ENCODE results near the gene TBXA2R.

TBXA2R gene

DNA sequence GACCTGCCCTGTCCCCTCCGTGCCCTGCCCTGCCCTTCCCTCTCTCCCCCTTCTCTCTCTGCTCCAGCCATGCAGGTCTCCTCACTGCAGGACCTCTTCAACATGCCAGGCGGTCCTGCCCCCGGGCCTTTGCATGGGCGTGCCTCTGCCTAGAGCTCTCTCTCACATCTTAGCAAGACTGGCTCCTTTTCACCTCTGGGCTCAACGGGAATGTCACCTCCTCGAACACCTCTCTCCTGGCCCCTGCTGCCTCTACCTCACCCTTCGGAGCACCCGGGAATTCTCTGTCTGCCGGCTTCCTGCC is 54.9 kb downstream of the TBXA2R start:
- DNase-seq (ENCODE audit: low spot score) = no peak

GRCh38 chr19:3550947-3551791 is 55.5 kb downstream of the TBXA2R start:
- DNase-seq (ENCODE audit: low spot score) = no peak

DNA sequence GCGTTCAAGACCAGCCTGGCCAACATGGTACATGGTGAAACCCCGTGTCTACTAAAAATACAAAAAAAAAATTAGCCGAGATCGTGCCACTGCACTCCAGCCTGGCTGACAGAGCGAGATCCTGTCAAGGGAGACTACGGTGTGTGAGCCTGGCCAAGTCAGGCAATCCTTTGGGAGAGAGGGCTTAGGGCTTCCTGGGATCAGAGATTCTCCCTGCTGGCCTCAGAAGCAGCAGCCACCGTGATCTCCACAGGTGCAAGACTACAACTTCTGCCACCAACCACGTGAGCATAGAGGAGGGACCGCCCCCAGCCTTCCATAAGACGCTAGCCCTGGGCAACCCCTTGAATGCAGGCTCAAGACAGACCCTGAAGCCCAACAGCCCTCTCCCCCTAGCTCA is 56.9 kb downstream of the TBXA2R start:
- no peak for DNase-seq (ENCODE audit: low spot score)

DNA sequence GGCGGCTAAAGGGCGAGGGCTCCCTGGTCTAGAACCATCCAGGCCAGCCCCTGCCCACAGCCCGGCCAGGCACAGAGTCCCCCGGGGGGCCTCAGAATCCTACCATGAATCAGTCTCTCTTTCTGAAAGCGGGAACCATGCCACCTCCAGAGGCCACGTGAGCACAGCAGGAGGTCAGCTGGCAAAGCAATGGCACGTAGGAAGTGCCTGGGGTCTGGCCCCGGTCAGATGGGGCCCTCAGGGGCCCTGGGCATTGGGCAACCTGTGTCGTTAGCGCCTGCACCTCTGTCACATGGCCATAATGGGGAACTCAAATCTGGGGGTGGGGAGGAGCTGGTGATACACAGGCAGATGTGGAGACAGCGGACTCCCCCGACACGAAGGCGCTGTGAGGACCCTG is 58.1 kb downstream of the TBXA2R start:
- DNase-seq (ENCODE audit: low spot score) = no peak

GRCh38 chr19:3547767-3548282 is 58.9 kb downstream of the TBXA2R start:
- no peak for DNase-seq (ENCODE audit: low spot score)

GRCh38 chr19:3547301-3547731 is 59.4 kb downstream of the TBXA2R start:
- peak; percentile 78 for DNase-seq (ENCODE audit: low spot score)

DNA sequence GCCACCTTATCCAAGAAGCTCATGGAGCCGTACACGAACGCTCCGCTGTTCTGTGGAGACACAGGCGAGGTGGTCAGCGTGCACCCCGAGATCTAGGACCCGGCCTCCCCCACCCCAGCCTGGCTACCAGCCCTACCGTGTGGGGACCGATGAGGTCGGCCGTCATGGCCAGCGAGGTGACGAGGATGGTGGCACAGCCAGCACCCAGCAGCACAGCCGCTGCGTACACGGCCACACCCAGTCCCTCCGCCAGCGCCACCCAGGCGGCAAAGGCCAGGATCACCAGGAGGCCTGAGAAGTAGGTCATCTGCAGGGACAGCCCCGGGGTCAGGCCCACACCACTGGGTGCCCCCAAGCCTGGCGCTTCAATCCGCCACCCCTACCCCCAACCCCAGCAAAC is 60.6 kb downstream of the TBXA2R start:
- DNase-seq (ENCODE audit: low spot score) = no peak

DNA sequence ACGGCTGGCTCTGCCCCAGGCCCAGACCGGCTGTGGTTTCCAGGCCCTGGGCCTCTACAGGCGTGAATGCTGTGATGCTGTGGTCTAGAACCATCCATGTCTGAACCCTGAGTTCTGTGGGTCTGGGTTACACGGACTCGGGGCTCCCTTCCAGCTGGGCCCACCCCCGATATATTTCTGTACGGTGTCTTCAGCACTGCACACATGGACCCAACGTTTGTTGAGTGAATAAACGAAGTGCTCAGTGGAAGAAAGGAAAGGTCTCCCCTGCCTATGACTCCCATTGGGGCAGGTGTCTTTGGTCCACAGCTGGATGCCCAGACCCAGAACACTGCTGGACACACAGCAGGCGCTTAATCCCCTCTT is 61.0 kb downstream of the TBXA2R start:
- no peak for DNase-seq (ENCODE audit: low spot score)

GRCh38 chr19:3544742-3545668 is 61.7 kb downstream of the TBXA2R start:
- peak; percentile 92 for DNase-seq (ENCODE audit: low spot score)

All from GM03348 (cell line).